MCF 10A (cell line): ENCODE results near the gene LMO2. TPM values are rescaled to one million over a fixed set of nuclear protein-coding genes. Genes with fewer than 3 reads are reported as not detected.

Source experiments
- BruUV-seq: library from RNA; stranded (reverse); fragments of 400-500 nt; replicated peaks from 2 replicates; lab custom pipeline; 2021; lab: Mats Ljungman, UMichigan
- CTCF ChIA-PET: fragments of 300-600 bp; sonication (Branson Sonifier 250); formaldehyde crosslinking; extraction: SDS; loops from one replicate; lab custom pipeline; 2021; ENCODE audit warnings: antibody characterized with exemption, inconsistent platforms; lab: Yijun Ruan, JAX
- POLR2A ChIA-PET: fragments of 300-600, 350-650 bp; sonication (Branson Sonifier 250); formaldehyde crosslinking; extraction: SDS; loops from one replicate; lab custom pipeline; 2020; ENCODE audit warnings: antibody characterized with exemption, inconsistent platforms; lab: Yijun Ruan, JAX
- DNase-seq: peaks from one replicate; pipeline ENCODE4 v3.0.0-alpha.2; 2018; ENCODE audit not compliant: unreplicated experiment
- H3K27ac Mint-ChIP-seq: one replicate; pipeline ENCODE4 v1.8.0; 2022; ENCODE audit warnings: mild to moderate bottlenecking, low read depth, mixed read lengths; ENCODE audit not compliant: unreplicated experiment
- H3K27me3 Mint-ChIP-seq: one replicate; pipeline ENCODE4 v1.8.0; 2022; ENCODE audit warnings: mixed read lengths; ENCODE audit not compliant: insufficient read depth, unreplicated experiment
- H3K36me3 Mint-ChIP-seq: one replicate; pipeline ENCODE4 v1.8.0; 2022; ENCODE audit warnings: mild to moderate bottlenecking, moderate library complexity, mixed read lengths; ENCODE audit not compliant: insufficient read depth, unreplicated experiment
- H3K4me1 Mint-ChIP-seq: one replicate; pipeline ENCODE4 v1.8.0; 2022; ENCODE audit warnings: mixed read lengths; ENCODE audit not compliant: insufficient read depth, unreplicated experiment
- H3K4me3 Mint-ChIP-seq: one replicate; pipeline ENCODE4 v1.8.0; 2022; ENCODE audit warnings: mild to moderate bottlenecking, moderate library complexity, mixed read lengths; ENCODE audit not compliant: unreplicated experiment
- H3K9me3 Mint-ChIP-seq: one replicate; pipeline ENCODE4 v1.8.0; 2022; ENCODE audit warnings: mixed read lengths; ENCODE audit not compliant: unreplicated experiment
- intact Hi-C: fragments of 100-400 bp; cut with micrococcal nuclease; formaldehyde crosslinking; loops from 2 replicates; pipeline ENCODE4 v1.14.1; 2022
- total RNA-seq: library from RNA; stranded (reverse); gene quantifications from 2 replicates; pipeline ENCODE4 v1.2.3, GENCODE V29; 2022
- TF ChIP-seq, protein P1 (sequence below): fragments of 200-600 bp; IDR thresholded peaks from one replicate; pipeline ENCODE4 v1.8.0; 2022; ENCODE audit warnings: antibody characterized with exemption, mild to moderate bottlenecking; ENCODE audit not compliant: unreplicated experiment

The LMO2 gene
- total RNA-seq, 1 experiment from 2014 or later: 0.89 TPM

DNA sequence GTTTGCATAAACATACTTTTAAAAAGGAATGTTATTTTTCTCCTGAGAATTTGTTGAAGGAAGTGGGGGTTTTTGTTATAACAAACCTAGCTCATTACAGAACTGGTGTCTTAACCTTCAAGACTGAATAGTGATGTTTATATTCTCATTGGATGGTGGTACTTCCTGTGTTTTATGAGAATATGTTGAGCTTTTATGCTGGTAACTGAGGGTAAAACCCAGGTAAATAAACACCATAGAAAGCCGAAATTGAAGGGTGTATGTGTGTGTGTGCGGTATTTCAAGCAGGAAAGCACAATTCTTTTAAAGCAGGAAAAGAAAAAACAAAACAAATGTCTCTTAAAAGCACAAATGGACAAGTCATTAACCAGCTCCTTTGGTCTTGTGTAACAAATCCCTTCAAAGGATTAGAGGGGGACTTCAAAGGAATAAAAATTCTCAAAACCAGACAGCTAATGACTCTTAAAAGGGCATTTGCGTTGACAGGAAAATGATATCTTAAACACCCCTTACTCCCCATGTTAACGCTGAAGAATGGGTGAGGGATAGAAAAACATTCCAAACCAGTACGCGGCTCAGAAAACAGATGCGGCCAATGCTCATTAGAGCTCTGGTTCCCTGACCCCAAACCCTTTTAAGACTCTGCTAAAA is 23.8 kb downstream of the LMO2 start:
- Mint-ChIP-seq H3K27ac (no peak overlapping the region), H3K36me3 (no peaks in the 10 kb centered on the region), H3K27me3 (no peaks in the 10 kb centered on the region), H3K4me1 (no peaks in the 10 kb centered on the region), H3K4me3 (peak overlapping the region; percentile 21), H3K9me3 (no peaks in the 10 kb centered on the region)
- intact Hi-C loops: no loop called here
- ChIA-PET CTCF (interaction anchor here (0.6 to 4.1 kb wide), 9 partner anchors 10 to 120 kb away, joined by 3 to 27 read pairs (median 3); no protein-coding TSS in a partner anchor), POLR2A (no interaction called here)
- DNase-seq: no peak
- TSS peak; percentile 52 for BruUV-seq
- TF ChIP-seq, protein P1, sequence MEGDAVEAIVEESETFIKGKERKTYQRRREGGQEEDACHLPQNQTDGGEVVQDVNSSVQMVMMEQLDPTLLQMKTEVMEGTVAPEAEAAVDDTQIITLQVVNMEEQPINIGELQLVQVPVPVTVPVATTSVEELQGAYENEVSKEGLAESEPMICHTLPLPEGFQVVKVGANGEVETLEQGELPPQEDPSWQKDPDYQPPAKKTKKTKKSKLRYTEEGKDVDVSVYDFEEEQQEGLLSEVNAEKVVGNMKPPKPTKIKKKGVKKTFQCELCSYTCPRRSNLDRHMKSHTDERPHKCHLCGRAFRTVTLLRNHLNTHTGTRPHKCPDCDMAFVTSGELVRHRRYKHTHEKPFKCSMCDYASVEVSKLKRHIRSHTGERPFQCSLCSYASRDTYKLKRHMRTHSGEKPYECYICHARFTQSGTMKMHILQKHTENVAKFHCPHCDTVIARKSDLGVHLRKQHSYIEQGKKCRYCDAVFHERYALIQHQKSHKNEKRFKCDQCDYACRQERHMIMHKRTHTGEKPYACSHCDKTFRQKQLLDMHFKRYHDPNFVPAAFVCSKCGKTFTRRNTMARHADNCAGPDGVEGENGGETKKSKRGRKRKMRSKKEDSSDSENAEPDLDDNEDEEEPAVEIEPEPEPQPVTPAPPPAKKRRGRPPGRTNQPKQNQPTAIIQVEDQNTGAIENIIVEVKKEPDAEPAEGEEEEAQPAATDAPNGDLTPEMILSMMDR: no peak

DNA sequence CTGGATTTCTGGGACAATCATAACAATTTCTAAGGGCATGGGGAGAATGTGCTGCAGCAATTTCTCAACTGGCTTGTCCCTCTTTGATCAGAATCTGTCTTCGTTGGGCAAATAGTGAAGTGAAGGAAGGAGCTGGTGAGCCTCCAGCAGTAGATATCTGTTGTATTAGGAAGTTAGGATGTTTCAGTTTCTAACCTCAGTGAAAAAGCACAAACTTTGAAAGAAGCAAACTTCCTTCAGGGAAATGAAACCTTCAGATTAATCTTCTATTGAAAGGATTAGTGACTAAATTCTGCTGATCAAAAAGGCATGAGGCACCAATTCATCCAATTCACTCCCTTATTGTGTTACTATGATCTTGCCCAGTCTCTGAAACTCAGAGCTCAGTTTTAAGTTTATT is 24.3 kb downstream of the LMO2 start:
- TF ChIP-seq, protein P1: no peak
- POLR2A ChIA-PET: no interaction called here
- intact Hi-C loops: no loop called here
- Mint-ChIP-seq H3K27me3 (no peaks in the 10 kb centered on the region), H3K27ac (no peak overlapping the region), H3K4me3 (no peak overlapping the region), H3K9me3 (no peaks in the 10 kb centered on the region), H3K4me1 (no peaks in the 10 kb centered on the region), H3K36me3 (no peaks in the 10 kb centered on the region)
- no peak for DNase-seq
- CTCF ChIA-PET: interaction anchor here (0.8 to 4.1 kb wide), 9 partner anchors 8 to 120 kb away, joined by 3 to 27 read pairs (median 3); no protein-coding TSS in a partner anchor
- no TSS peak for BruUV-seq

DNA sequence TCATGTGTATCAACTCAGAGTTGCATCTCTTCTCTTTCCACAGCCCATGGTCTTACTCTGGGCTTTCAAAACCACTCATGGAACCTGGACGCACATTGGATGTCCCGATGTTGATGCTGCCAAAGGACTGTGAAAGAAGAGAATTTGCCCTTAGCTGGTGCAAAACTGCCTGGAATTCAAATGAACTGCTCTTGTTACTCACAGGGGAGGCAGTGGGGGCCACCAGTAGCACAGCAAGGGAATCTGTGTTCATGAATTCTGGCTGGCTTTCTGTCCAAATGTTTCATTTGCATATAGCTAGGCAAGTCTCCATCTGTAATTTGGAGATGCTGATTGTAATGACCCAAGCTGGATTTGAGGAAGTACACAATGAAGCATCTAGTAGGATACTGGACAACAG is 24.9 kb downstream of the LMO2 start:
- ChIA-PET POLR2A (no interaction called here), CTCF (interaction anchor here (0.7 to 4.1 kb wide), 6 partner anchors 9 to 123 kb away, joined by 3 to 27 read pairs (median 5); no protein-coding TSS in a partner anchor)
- Mint-ChIP-seq H3K27me3 (no peaks in the 10 kb centered on the region), H3K9me3 (no peaks in the 10 kb centered on the region), H3K4me1 (no peaks in the 10 kb centered on the region), H3K36me3 (no peaks in the 10 kb centered on the region), H3K4me3 (no peak overlapping the region), H3K27ac (no peak overlapping the region)
- DNase-seq: no peak
- no TSS peak for BruUV-seq
- intact Hi-C loops: no loop called here
- TF ChIP-seq, protein P1: no peak

DNA sequence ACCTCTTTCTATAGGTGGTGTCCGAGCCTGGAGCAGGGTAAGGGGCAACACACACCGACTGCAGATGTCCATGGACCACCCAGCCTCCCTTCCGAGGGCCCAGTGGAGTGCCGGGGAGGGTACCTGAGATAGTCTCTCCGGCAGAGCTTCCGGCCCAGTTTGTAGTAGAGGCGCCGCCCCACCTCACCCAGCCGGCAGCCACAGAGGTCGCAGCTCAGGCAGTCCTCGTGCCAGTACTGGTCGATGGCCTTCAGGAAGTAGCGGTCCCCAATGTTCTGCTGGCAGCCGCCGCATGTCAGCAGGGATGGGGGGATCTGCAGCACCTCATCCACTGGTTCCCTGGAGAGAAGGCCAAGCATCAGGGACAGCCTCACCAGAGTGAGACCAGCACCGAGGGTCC is 27.4 kb downstream of the LMO2 start:
- Mint-ChIP-seq H3K4me1 (no peaks in the 10 kb centered on the region), H3K4me3 (no peak overlapping the region)
- no TSS peak for BruUV-seq

More for the DNA sequence above, 27.4 kb downstream of the LMO2 start:
- POLR2A ChIA-PET: interaction anchor here (1.4 kb wide), 1 partner anchor 29 kb away, joined by 4 read pairs; no protein-coding TSS in a partner anchor
- no peak overlapping the region for H3K27ac Mint-ChIP-seq
- CTCF ChIA-PET: interaction anchor here (1.4 to 4.9 kb wide), 2 partner anchors 22 to 106 kb away, joined by 3 to 48 read pairs; no protein-coding TSS in a partner anchor
- no peaks in the 10 kb centered on the region for H3K27me3 Mint-ChIP-seq
- no peaks in the 10 kb centered on the region for H3K36me3 Mint-ChIP-seq
- no peak for DNase-seq
- no peaks in the 10 kb centered on the region for H3K9me3 Mint-ChIP-seq
- intact Hi-C loops: no loop called here
- TF ChIP-seq, protein P1: no peak
